Tibial nerve (tissue), 4 donors: ENCODE results near the gene ATF7.

Source experiments
- CTCF ChIP-seq, 5 experiments: fragments of 200-600 bp in 3 of 5; fragments of 450-650 bp in 2 of 5; sonication (generic) in 3 of 5; IDR thresholded peaks; one replicate each; pipeline ENCODE4 v1.5.1; 2016 to 2019; ENCODE audit warnings: antibody characterized with exemption in 5 of 5, mild to moderate bottlenecking in 3 of 5, moderate library complexity in 2 of 5
- EP300 ChIP-seq, 2 donors: sonication (generic); formaldehyde crosslinking; IDR thresholded peaks; one replicate each; pipeline ENCODE4 v1.6.1; 2017; ENCODE audit warnings: antibody characterized with exemption in 2 of 2, mild to moderate bottlenecking in 1 of 2
- POLR2A ChIP-seq, 2 donors: fragments of 450-650 bp; IDR thresholded peaks; one replicate each; pipeline ENCODE4 v1.6.1; 2017; ENCODE audit warnings: antibody characterized with exemption in 2 of 2, mild to moderate bottlenecking in 2 of 2, moderate library complexity in 2 of 2

- TF ChIP-seq EP300 (IDR thresholded peaks at IDR 0.05) (no peak), CTCF (IDR thresholded peaks at IDR 0.05) (no peak), POLR2A (IDR thresholded peaks at IDR 0.05) (no peak)
These were observed 24.8 kb downstream of the ATF7 start for GRCh38 chr12:53601296-53601847.
